Measurements from ENCODE around the gene ACVR1. TPM values are rescaled to one million over a fixed set of nuclear protein-coding genes. Genes with fewer than 3 reads are reported as not detected.
A peak's percentile ranks its signal among the peaks of the same experiment; 100 is the strongest.

The ACVR1 gene
- total and polyA plus RNA-seq, 9 of the 15 experiments (the other 6 are each of a cell fraction or from before 2014, with no cell fraction given), result 3.8 to 14.3 (median 6.9) TPM

GRCh38 chr2:157792335-157793052 lies 83.6 kb downstream of the ACVR1 start (continued):
- TF ChIP-seq JUND (IDR thresholded peaks at IDR 0.05; ENCODE audit: borderline replicate concordance, low read depth, low read length) (peak; percentile 72; the same call in 1 of the 2 replicates), JUND (tag; IDR thresholded peaks at IDR 0.05; ENCODE audit: borderline replicate concordance, low read depth, low read length) (peak; percentile 47; the same call in 1 of the 3 replicates), KDM4B (IDR thresholded peaks at IDR 0.05; ENCODE audit: borderline replicate concordance in 2 of 2, low read depth in 1 of 2) (no peak), POLR2AphosphoS5 (IDR thresholded peaks at IDR 0.05; ENCODE audit: control insufficient read depth, insufficient read depth, low read depth, low read length) (no peak), ZMIZ1 (IDR thresholded peaks at IDR 0.05; ENCODE audit: low read depth in 2 of 2, low read length in 2 of 2) (no peak), MED1 (CRISPR knock-in tag; IDR thresholded peaks at IDR 0.05; ENCODE audit: borderline replicate concordance) (no peak), SMARCA4 (IDR thresholded peaks at IDR 0.05) (peak; percentile 65), CHCHD3 (CRISPR knock-in tag; IDR thresholded peaks at IDR 0.05) (no peak), RAD51 (IDR thresholded peaks at IDR 0.05; ENCODE audit: borderline replicate concordance, low read depth) (peak; percentile 49; the same call in 1 of the 2 replicates), CBX1 (IDR thresholded peaks at IDR 0.05; ENCODE audit: low read depth) (no peak), BCOR (IDR thresholded peaks at IDR 0.05) (no peak), BMI1 (IDR thresholded peaks at IDR 0.05; ENCODE audit: low read length) (no peak), THAP7 (CRISPR knock-in tag; IDR thresholded peaks at IDR 0.05) (no peak), RFX1 (IDR thresholded peaks at IDR 0.05) (no peak), GATAD2B (IDR thresholded peaks at IDR 0.05; ENCODE audit: borderline replicate concordance) (no peak), ZC3H11A (IDR thresholded peaks at IDR 0.05; ENCODE audit: low read depth, low read length) (no peak), FOXJ2 (tag; IDR thresholded peaks at IDR 0.05) (no peak), JUN (IDR thresholded peaks at IDR 0.05; ENCODE audit: borderline replicate concordance, low read depth, low read length) (peak; percentile 71; the same call in 1 of the 2 replicates), JUN (CRISPR knock-in tag; IDR thresholded peaks at IDR 0.05; ENCODE audit: borderline replicate concordance) (no peak), ZBTB11 (CRISPR knock-in tag; IDR thresholded peaks at IDR 0.05) (no peak), ZC3H8 (IDR thresholded peaks at IDR 0.05) (no peak)

Data from K562 (cell line).